ENCODE measurements around the gene CRCP.

Gene CRCP

DNA sequence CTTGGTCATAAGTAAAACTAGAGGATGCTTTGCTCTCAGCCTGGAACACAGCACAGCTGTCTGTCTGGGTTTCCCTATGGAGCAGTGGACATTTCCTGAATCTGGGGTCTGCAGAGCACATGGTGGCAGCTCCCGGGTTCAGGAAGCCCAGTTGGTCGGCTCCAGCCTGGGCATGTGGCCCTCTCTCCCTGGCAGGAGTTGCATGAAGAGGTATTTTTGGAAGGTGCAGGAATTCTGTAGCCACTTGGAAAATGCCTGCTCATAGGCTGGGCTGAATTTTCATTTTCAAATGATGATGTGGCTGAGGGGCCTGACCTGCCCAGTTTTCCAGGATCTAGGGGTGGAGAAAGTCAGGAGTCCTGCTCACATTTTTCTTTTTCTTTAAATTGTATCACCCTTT is 83.8 kb downstream of the CRCP start:
- DNase-seq = no peak

DNA sequence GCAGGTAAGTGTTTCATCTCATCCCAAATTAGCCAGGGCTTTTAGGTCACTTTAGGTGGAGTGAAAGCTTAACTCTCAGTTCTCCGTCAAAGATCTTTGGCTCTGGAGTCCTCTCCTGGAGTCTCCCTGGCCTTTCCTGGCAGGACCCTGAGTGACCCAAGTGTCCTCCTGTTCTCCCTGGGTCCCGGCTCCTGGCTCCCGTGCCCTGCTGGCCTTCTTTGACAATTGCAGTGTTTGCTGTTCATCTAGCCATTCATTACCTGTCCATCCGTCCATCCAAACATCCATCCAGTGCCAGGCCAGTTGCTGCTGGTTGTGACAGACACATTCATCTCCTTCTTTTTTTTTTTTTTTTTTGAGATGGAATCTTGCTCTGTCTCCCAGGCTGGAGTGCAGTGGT is 84.3 kb downstream of the CRCP start:
- DNase-seq = no peak

DNA sequence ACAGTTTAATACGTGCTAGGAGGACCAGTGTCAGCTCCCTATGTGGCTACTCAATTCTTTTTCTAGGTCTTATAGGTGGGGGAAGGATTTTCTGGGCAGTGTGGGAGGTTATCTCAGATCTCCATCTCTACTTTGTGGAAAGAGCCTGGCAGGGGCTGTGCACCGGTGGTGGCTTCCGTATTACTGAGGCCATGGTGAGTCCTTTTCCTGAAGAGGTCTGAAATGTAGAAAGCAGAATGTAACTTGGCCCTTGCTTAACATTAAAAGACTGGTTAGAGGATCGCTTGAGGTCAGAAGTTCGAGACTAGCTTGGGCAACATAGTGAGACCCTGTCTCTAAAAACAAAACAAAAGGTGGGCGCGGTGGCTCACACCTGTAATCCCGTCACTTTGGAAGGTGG is 87.8 kb downstream of the CRCP start:
- DNase-seq = no peak

Data from fibroblast of skin of right biceps (primary cell).